K562 (cell line): ENCODE results near the gene UNC5B. TPM values are rescaled to one million over a fixed set of nuclear protein-coding genes. Genes with fewer than 3 reads are reported as not detected.
A peak's percentile ranks its signal among the peaks of the same experiment; 100 is the strongest.

Experiments
- E4F1 ChIP-seq: fragments of 250-450 bp; sonication (Bioruptor Pico); IDR thresholded peaks from 2 replicates; pipeline ENCODE4 v1.5.0; 2021; ENCODE audit warnings: mild to moderate bottlenecking, borderline replicate concordance
- MAZ ChIP-seq, 2 experiments: fragments of 450-650 bp in 1 of 2; sonication (generic) in 1 of 2; formaldehyde crosslinking; IDR thresholded peaks in 1 of 2; conservative IDR thresholded peaks in 1 of 2; 2 replicates each; pipeline versions ENCODE4 v1.4.0 to v1.5.0; 2020; ENCODE audit warnings: mild to moderate bottlenecking in 1 of 2, missing genetic modification reagents in 1 of 2
- MGA ChIP-seq: fragments of 450-650 bp; IDR thresholded peaks from 2 replicates; pipeline ENCODE4 v1.6.1; 2016; ENCODE audit warnings: mild to moderate bottlenecking, moderate library complexity
- MTF1 ChIP-seq: fragments of 250-450 bp; sonication (Bioruptor Pico); IDR thresholded peaks from 2 replicates; pipeline ENCODE4 v1.9.0; 2021; ENCODE audit warnings: moderate library complexity, mild to moderate bottlenecking, inconsistent platforms, borderline replicate concordance
- NEUROD1 ChIP-seq: fragments of 150-350 bp; IDR thresholded peaks from 2 replicates; pipeline ENCODE4 v1.6.1; 2014; ENCODE audit warnings: borderline replicate concordance, low read length, low read depth; ENCODE audit not compliant: partially characterized antibody
- NR2F6 ChIP-seq: fragments of 450-650 bp; formaldehyde crosslinking; IDR thresholded peaks from 2 replicates; pipeline ENCODE4 v1.4.0; 2020; ENCODE audit warnings: mild to moderate bottlenecking
- SIX5 ChIP-seq, 2 experiments: IDR thresholded peaks; 2 replicates each; pipeline ENCODE4 v1.6.1; 2011; ENCODE audit warnings: low read length in 2 of 2, borderline replicate concordance in 1 of 2, low read depth in 1 of 2, mild to moderate bottlenecking in 1 of 2, moderate library complexity in 1 of 2; ENCODE audit not compliant: insufficient read depth in 1 of 2
- SMC3 ChIP-seq: conservative IDR thresholded peaks from 2 replicates; pipeline ENCODE4 v1.6.1; 2011; ENCODE audit warnings: low read depth, low read length, improper control_type of control experiment; ENCODE audit not compliant: insufficient read depth
- THRA ChIP-seq: fragments of 450-650 bp; IDR thresholded peaks from 2 replicates; pipeline ENCODE4 v1.6.1; 2017; ENCODE audit warnings: mild to moderate bottlenecking, moderate library complexity
- ZNF57 ChIP-seq: fragments of 450-650 bp; formaldehyde crosslinking; IDR thresholded peaks from 2 replicates; pipeline ENCODE4 v1.4.0; 2020; ENCODE audit warnings: mild to moderate bottlenecking, moderate library complexity
- polyA plus RNA-seq, 8 experiments: library from polyadenylated mRNA; depleted of rRNA in 4 of 8; stranded (reverse) in 5 of 8; unstranded in 3 of 8; fragments of >200 nt; fragmentation: Nextera tagmentation in 2 of 8; fragmentation: Illumina TruSeq in 1 of 8; extraction: Ambion mirVana in 2 of 8; extraction: Trizol in 1 of 8; gene quantifications; 2 replicates each; pipeline versions ENCODE4 v1.2.1 to v1.2.3, GENCODE V29; 2011 to 2014; ENCODE audit warnings: inconsistent platforms in 1 of 8, missing spikeins in 1 of 8
- total RNA-seq, 7 experiments: library from RNA; depleted of rRNA in 6 of 7; stranded (reverse); fragments of >200 nt in 6 of 7; fragmentation: Illumina TruSeq in 2 of 7; extraction: Trizol in 2 of 7; gene quantifications; 2 replicates each; pipeline versions ENCODE4 v1.2.1 to v1.2.3, GENCODE V29; 2011 to 2021; ENCODE audit warnings: low replicate concordance in 1 of 7

UNC5B gene
- total and polyA plus RNA-seq, 9 of the 15 experiments (the other 6 are each of a cell fraction or from before 2014, with no cell fraction given) = 0.10 to 8.4 (median 2.1) TPM

- TF ChIP-seq THRA (no peak), E4F1 (CRISPR knock-in tag) (0 out of 2 replicates have a peak, but pooled peaks have one; percentile 63), ZNF57 (CRISPR knock-in tag) (no peak), MAZ (CRISPR knock-in tag; conservative IDR thresholded peaks at IDR 0.05 in 1 of 2, IDR thresholded peaks at IDR 0.05 in 1 of 2) (peak; percentile 81 to 97), MGA (peak; percentile 96), NR2F6 (CRISPR knock-in tag) (0 out of 2 replicates have a peak, but pooled peaks have one; percentile 28), NEUROD1 (peak; percentile 88), SIX5 (IDR thresholded peaks at IDR 0.05; ENCODE audit: borderline replicate concordance in 1 of 2, insufficient read depth in 1 of 2, low read depth in 1 of 2, low read length in 2 of 2) (no peak), MTF1 (CRISPR knock-in tag) (0 out of 2 replicates have a peak, but pooled peaks have one; percentile 49), SMC3 (no peak)
Observed at GRCh38 chr10:71266147-71266917, 54.0 kb downstream of the UNC5B start (continued).
